Pons (tissue), 1 donor: ENCODE data around the gene CYP4F12.
A peak's percentile ranks its signal among the peaks of the same experiment; 100 is the strongest.
"Not testable (repeated sequence)": the region's sequence is repeated elsewhere in the genome, so short reads cannot be mapped to it uniquely, and the experiment has no call there.

Source experiments
- DNase-seq: peaks from one replicate; pipeline ENCODE4 v3.0.0-alpha.2; 2016; ENCODE audit warnings: low spot score

CYP4F12 gene

DNA sequence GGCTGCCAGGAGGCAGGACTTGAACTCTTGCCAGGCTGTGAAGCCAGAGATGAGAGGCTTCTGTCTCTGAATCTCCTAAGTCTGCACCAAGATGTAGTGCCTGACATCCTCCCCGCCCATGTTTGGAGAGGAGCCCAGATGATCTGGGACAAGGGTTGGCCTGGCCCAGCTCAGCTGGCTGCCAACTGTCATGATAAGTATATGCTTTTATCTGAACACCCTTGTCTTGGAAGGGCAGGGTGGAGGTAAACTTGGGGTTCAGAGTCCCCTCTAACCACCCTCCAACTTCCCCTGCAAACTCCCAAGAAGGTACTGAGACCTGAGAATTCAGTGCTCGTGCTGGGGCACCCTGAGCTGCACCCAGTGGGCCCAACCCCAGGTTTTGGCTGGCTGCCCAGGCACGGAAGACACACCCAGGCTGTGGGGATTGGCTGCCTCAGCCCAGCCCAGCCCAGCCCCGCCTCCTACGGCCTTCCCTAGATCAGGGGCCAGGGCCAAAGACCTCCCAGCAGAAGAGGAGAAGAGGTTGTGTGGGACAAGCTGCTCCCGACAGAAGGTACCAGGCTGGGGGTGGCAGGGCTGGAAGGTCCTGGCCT is at the start of gene CYP4F12:
Gene CYP4F12 (plus strand): TSS at position 508 of the 596 bp plus-strand sequence. CDS start 443 bp downstream, outside the sequence.
- no peak for DNase-seq

DNA sequence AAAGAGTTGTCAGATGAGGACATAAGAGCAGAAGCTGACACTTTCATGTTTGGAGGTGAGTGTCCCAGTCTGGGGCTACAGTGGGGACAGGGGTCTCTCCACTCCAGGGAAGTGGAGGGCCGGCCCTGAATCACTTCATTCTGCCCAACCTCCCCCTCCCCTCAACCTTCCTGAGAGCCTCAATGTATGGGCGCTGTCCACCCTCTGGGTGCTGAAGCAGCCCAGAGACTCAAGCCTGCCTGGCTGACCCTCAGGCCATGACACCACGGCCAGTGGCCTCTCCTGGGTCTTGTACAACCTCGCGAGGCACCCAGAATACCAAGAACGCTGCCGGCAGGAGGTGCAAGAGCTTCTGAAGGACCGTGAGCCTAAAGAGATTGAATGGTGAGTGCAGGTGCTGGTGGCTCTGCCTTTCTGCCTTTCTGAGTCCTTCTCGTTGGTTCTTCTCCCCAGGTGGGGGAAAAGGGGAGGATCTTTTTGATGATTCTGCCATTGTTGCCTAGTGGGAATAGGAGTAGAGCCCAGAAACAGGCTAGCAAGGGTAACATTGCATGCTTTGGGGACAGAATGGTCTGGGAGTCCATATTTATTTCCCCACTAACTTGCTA is 49.1 kb upstream of the CYP4F12 start:
- no peak for DNase-seq

- no peak for DNase-seq
Measured at GRCh38 chr19:15628236-15629002, 44.5 kb upstream of the CYP4F12 start.

DNA sequence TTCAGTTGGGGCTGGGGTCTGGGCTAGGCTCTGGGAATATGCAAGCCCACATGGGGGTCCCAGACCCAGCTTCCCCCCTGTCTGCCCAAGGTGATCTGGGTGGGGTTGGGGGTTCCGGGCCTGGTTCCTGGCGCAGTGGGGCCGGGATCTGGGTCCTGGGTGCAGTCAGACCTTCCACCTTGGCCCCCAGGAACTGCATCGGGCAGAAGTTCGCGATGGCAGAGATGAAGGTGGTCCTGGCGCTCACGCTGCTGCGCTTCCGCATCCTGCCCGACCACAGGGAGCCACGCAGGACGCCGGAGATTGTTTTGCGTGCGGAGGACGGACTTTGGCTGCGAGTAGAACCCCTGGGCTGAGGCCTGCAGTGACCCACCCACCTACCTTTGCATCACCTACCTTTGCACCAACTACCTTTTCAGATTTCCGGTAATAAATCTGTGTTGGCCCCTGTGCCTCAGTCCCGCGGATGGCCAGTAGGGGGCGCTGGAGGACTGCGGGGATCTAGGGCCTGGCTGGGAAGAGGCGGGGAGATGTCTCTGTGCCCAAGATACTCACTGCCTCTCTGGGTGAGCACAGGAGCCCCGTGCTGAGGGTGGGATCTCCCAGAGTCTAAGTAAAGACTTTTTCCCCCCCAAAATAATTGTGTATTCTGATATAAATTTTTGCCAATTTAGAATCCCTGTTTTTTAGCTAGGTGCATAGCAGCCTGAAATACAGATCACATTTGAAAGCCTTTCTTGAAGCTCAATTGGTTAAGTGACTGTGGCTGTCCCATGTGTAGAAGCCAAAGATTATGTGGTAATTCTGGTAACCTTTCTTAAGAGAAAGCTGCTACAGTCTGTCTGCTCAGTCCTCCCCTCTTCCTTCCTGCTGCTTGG is 43.6 kb upstream of the CYP4F12 start:
- DNase-seq, result peak; percentile 30

DNA sequence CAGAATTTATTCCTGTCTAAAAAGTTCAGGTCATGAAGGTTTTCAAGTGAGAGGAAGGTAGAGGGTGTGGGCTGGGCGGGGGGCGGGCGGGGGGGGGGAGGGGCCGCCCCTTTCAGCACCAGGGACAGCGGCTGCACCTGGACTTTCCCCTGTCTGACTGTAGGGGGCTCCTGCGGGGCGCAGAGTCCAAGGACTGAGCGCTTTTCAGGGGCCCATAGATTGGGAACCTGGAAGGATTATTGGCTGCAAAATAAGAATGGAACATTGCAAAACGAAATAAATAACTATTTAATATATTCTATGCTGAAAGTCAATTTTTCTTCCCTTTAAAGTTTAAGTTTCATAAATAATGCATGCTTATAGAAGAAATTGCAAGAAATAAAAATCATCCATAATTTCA is 41.1 kb upstream of the CYP4F12 start:
- DNase-seq, result no peak

DNA sequence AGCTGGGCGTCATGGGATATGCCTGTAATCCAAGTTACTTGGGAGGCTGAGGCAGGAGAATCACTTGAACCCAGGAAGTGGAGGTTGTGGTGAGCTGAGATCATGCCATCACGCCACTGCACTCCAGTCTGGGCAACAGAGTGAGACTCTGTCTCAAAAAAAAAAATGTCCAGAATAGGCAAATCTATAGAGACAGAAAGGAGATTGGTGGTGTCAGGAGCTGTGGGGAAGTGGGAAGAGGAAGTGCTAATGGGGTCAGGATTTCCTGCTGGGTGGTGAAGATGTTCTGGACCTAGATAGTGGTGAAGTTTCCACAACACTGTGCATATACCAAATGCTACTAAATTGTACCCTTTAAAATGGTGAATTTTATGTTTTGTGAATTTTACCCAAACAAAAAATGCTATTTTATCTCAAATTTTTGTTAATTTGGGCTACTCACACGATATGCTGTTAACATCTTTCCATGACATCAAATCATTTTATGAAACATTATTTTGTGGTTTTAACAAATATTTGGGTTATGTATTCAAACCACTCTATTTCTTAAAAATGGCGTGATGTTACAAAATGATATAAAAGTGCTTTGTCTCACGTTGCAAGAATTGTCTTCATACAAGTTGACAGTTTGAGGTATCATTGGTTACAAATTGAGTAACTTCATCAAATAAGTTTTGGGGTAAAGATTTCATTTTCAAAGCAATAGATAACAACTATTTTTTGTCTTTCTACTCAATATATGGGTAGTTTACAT is 39.6 kb upstream of the CYP4F12 start:
- peak; percentile 28 for DNase-seq

GRCh38 chr19:15634105-15634504 is 38.8 kb upstream of the CYP4F12 start:
- DNase-seq, result no peak

GRCh38 chr19:15635016-15635805 is 37.7 kb upstream of the CYP4F12 start:
- DNase-seq, result no peak

DNA sequence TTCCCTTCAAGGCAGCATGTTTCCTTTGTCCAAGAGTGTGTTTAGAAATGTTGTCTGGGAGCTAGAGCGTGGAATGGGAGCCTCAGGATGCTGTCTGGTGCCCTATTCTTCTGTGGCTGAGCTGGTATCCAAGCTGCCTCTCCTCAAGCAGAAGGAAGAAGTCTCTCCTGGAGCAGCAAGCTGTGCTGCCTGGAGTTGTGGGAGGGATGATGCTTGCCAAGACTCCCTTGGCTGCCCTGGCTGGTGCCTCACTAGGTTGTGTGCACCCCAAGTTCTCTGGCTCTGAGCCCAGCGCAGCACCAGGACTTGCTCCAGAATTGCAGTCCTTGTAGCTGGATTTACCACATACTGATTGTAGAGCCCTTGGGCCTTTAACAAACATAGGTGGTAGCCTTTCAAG is 36.9 kb upstream of the CYP4F12 start:
- DNase-seq, result peak; percentile 13

DNA sequence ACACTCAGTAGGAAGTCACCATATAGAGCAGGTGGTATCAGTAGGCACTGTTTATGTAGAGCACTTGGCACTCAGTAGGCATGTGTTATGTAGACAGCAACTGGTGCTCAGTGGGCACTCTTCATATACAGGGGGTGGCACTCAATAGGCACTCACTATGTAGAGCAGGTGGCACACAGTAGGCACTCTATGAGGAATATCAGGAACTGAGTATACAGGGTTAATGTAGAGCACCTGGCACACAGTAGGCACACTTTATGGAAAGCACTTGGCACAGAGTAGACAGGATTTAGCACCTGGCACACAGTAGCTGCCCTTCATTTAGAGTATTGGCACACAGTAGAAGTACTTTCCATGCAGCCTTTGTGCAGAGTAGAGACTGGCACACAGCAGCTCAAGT is 33.3 kb upstream of the CYP4F12 start:
- no peak for DNase-seq

GRCh38 chr19:15640294-15640903 is 32.5 kb upstream of the CYP4F12 start, which contains the start of gene CYP4F3:
CYP4F3 (plus strand) TSS chr19:15640897; CDS start chr19:15641416, 519 bp downstream.
- DNase-seq, result no peak

DNA sequence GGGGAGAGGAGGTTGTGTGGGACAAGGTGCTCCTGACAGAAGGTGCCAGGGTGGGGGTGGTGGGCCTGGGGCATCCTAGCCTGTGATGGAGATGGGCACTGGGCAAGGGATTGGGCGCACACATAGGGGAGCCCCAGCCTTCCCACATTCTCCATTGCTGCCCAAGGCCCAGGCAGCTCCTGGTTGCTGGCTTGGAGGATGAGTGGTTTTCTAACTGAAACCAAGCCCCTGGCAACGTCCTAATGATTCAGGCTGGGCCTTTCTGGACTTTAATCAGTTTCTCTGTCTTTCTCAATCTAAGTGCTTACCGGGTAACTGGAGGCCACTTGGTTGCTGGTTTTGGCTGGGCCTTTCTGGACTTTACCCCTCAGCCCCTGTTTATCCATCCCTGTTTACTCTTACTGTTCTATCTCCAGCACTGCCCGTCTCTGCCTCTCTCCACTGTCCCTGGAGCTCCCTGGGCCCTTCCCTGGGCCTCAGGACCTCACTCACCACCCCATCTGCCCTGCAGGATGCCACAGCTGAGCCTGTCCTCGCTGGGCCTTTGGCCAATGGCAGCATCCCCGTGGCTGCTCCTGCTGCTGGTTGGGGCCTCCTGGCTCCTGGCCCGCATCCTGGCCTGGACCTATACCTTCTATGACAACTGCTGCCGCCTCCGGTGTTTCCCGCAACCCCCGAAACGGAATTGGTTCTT is 31.8 kb upstream of the CYP4F12 start:
- no peak for DNase-seq

DNA sequence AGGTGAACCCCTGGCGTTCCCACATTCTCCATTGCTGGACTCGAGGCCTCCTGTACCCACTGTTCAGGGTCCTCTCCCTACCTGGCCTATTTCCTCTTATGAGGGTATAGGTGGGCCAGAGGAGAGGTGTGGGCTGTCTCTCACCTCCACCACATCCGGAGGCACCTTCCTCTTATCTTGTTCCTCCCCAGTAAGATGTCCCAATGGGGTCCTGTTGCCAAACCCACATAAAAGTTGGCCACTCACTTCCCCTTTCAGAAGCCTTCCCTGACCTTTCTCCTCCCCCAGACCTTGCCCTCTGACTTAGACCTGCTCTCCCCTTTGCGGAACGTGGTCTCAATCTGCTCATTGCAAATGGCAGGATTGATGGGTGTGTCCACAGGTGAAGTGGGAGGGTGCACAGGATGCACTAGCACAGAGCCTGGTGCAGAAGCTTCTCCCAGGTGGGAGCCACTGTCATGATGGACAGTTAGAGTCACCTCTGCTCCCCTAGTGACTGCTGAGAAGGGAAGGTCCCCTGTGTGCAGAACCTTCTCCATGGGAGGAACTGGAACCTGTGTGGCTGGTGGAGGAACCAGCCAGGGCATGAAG is 30.9 kb upstream of the CYP4F12 start:
- DNase-seq, result no peak

DNA sequence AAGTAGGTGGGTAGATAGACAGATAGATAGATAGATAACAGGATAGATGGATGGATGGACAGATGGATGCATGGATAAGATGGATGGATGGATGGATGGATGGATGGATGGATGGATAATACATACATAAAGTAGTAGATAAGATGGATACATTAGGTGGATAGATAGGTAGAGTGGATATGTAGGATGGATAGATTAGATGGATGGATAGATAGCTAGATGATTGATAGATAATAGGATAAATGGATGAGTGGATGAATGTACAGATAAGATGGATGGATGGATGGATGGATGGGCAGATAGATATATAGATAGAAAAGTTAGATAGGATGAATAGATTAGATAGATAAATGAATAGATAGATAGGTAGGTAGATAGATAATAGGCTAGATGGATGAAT is 30.1 kb upstream of the CYP4F12 start:
- no peak for DNase-seq

DNA sequence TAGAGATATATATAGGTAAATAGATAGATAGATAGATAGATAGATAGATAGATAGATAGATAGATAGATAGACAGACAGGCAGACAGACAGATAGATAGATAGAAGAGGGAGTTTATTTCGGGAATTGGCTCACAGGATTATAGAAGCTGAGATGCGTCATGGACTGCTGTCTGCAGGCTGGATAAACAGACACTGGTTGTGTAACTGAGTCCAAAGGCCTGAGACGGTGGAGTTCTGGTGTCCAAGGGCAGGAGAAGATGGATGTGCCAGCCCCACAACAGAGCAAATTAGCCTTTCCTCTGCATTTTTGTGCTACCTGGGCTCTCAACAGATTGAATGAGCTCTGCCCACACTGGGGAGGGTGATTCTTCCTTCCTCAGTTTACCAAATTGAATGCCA is 29.5 kb upstream of the CYP4F12 start:
- DNase-seq, result no peak

DNA sequence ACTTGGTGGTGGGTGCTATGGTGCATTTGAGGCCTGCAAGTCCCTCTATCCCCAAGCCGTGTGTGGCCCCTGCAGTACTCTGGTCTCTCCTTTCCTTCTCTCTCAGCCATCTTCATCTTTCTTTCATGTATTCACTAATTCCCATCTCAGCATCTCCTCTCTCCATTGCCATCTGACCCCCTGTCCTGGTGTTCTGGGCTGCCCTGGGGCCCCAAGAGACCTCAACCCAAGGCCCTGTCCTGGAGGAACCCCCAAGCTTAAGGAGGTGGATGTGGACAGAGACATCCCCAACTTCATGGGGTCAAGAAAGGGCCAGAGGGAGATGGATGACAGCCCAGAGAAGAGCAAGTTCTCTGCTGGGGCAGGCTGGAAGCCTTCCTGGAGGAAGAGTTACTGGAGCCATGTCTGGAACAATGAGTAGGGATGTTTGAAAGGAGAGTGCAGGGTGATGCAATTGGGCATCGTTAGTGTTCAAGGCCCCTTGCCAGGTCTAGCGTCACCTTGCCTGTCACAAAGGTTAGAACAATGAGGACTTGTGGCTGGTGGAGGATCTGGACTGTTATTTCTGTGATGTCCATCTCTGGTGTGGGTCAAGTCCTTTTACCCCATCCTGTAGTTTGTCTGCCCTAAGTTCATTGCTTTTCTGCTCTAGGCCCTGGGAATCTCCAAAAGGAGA is 28.7 kb upstream of the CYP4F12 start:
- DNase-seq, result no peak

DNA sequence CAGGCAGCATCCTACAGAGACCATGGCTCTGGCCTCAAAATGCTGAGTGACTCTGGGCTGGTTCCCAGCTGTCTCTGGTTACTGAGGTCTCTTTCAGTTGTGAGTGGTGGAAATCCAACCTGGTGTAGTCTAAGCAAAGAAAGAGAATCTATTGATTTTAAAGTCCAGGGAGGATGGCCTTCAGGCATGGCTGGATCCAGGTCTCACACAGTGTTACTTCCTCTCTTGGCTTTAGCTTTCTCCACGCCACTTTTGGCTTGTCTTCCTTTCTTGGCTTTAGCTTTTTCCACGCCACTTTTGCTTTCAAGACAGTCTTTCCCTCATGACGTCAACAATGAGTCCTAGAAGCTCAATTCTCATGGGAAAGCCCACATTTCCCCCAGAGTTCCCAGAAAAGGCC is 28.1 kb upstream of the CYP4F12 start:
- DNase-seq, result no peak

- no peak for DNase-seq
Measured at GRCh38 chr19:15649526-15649925, 23.4 kb upstream of the CYP4F12 start.

- not testable (repeated sequence) for DNase-seq
Measured at GRCh38 chr19:15650123-15650522, 22.8 kb upstream of the CYP4F12 start.
